GM10266 (cell line): ENCODE results near the gene KANSL3.

ENCODE experiments used
- DNase-seq: peaks from one replicate; pipeline ENCODE4 v3.0.0; 2012; ENCODE audit errors: extremely low spot score
- TF ChIP-seq, protein P1 (sequence below): IDR thresholded peaks from 2 replicates; pipeline ENCODE4 v1.5.1; 2012; ENCODE audit warnings: mild to moderate bottlenecking, low read depth; ENCODE audit not compliant: control insufficient read depth, insufficient read depth; ENCODE audit errors: missing control alignments

Gene KANSL3

GRCh38 chr2:96638144-96639121 lies at the start of gene KANSL3:
TSS of gene KANSL3 (minus strand) at chr2:96638312. CDS start at chr2:96637135, 1,177 bp downstream.
- TF ChIP-seq, protein P1, sequence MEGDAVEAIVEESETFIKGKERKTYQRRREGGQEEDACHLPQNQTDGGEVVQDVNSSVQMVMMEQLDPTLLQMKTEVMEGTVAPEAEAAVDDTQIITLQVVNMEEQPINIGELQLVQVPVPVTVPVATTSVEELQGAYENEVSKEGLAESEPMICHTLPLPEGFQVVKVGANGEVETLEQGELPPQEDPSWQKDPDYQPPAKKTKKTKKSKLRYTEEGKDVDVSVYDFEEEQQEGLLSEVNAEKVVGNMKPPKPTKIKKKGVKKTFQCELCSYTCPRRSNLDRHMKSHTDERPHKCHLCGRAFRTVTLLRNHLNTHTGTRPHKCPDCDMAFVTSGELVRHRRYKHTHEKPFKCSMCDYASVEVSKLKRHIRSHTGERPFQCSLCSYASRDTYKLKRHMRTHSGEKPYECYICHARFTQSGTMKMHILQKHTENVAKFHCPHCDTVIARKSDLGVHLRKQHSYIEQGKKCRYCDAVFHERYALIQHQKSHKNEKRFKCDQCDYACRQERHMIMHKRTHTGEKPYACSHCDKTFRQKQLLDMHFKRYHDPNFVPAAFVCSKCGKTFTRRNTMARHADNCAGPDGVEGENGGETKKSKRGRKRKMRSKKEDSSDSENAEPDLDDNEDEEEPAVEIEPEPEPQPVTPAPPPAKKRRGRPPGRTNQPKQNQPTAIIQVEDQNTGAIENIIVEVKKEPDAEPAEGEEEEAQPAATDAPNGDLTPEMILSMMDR = no peak
- peak; percentile 88 for DNase-seq

DNA sequence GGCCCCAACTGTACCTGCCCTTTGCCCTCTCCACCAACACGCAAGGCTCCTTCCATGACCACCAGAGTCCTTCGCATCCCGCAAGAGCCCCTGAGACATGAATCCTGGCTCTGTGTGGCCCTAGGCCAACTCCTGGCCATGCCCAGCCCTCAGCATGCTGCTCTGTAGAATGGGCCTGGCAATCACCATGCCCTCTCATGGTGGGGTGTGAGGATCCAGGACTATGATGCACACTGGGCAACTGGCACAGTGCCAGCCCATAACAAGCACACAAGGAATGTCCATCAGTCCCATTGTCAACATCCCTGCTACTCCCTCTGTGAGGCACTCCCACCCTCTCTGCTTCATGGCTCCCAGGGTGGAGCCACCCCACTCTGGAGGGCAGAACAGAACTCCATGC lies 49.2 kb upstream of the KANSL3 start:
- TF ChIP-seq, protein P1 = no peak
- DNase-seq = no peak

GRCh38 chr2:96685577-96686459 lies 47.7 kb upstream of the KANSL3 start:
- TF ChIP-seq, protein P1 = no peak
- DNase-seq = no peak

GRCh38 chr2:96684883-96685576 lies 46.9 kb upstream of the KANSL3 start:
- DNase-seq = no peak
- TF ChIP-seq, protein P1 = no peak

DNA sequence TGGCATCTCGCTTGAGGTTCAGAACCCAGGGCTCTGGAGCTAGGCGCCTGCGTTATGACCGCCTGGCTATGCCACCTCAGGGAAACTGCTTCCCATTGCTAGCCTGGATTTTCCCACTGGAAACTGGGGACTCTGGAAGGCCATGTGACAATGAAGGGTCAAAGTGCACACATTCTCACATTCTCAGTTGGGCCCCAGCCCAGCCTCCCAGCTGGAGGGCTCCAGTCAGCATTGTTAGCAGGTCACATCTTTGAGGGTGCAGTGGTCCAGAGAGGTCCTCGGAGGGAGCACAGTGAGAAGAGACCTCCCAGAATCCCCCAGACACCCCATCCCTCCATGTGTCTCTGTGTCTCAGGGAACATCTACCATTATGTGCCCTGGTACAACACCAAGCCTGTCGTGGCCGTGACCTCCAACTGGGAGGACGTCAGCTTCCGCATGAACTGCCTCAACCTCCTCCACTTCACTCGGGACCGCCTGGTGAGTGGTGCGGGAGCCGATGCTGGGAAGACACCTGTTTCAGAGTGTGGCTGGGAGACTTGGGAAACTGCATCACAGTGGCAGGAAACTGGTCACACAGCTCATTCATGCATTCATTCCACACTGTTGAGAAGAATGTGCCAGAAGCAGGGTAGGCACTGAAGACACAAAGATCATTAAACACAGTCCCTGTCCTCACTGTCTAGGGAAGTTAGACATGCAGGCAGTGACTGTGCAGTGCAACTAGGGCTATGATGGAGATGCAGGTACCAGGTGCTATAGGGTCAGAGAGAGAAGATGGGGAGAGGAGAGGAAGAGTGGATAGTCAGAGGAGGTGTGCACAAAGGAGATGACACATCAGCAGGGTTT lies 46.1 kb upstream of the KANSL3 start:
- DNase-seq = no peak
- TF ChIP-seq, protein P1 = no peak

DNA sequence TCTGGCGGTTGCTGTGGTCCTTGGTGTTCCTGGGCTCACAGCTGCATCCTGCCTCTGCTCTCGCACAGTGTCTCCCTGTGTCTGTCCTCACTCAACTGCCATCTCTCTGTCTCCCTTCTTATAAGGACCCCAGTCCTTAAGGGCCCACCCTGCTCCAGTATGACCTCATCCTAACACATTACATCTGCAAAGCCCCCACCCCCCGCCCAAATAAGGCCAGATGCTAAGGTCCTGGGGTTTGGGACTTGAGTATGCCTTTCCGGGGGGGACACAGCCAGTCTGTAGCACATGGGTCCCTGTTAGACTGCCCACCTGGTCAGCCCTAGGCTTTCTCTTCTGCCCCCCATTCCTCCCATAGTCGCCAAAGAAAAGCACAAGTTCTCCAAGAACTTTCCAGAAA lies 45.2 kb upstream of the KANSL3 start:
- TF ChIP-seq, protein P1 = no peak
- no peak for DNase-seq
